ENCODE results near the gene RABL6. TPM values are rescaled to one million over a fixed set of nuclear protein-coding genes. Genes with fewer than 3 reads are reported as not detected.
"Not testable (repeated sequence)": the region's sequence is repeated elsewhere in the genome, so short reads cannot be mapped to it uniquely, and the experiment has no call there.

Gene RABL6
- total RNA-seq, 2 experiments from 2014 or later: 113 to 133 TPM

DNA sequence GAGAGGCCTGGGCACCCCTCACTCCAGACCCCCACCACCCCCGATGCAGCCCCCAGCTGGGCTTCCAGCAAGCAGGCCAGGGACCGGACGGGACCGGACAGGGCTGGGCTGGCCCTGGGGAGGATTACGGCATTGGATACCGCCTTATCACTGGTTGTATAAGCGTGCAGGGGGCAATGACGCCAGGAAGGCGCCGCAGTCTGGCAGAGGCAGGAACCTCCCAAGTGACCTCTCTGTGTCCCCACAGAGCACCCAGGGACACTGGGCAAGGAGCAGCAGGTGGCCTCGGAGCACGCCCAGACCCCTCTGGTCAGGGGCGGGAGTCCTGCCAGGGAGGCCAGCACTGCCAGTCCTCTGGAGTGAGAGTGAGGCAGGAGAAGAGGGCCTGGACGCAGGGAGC lies 42.7 kb upstream of the RABL6 start:
- Histone ChIP-seq H2AFZ (ENCODE audit: low read length) (no peak overlapping the region), H3K27ac (ENCODE audit: low read depth, low read length, poor library complexity, severe bottlenecking) (no peak overlapping the region), H3K9me2 (ENCODE audit: insufficient read depth, low read length) (no peaks in the 10 kb centered on the region), H3K4me3 (ENCODE audit: low read depth, low read length, poor library complexity, severe bottlenecking) (no peak overlapping the region), H3K79me2 (ENCODE audit: insufficient read depth, low read depth, low read length) (no peaks in the 10 kb centered on the region), H3K4me1 (ENCODE audit: insufficient read depth, low read length, poor library complexity, severe bottlenecking) (peaks cover 10% of the 10 kb centered on the region), H3K4me2 (ENCODE audit: low read length) (no peak overlapping the region), H3K36me3 (ENCODE audit: insufficient read depth, low read length) (no peaks in the 10 kb centered on the region), H4K20me1 (ENCODE audit: insufficient read depth, low read length) (no peaks in the 10 kb centered on the region), H3K9me3 (ENCODE audit: low read length) (no peaks in the 10 kb centered on the region)
- DNase-seq (ENCODE audit: low spot score): no peak
- POLR2A ChIA-PET: no interaction called here
- TF ChIP-seq EZH2phosphoT487 (IDR thresholded peaks at IDR 0.05; ENCODE audit: borderline replicate concordance, low read depth, low read length): no peak
- TF ChIP-seq, protein P1, sequence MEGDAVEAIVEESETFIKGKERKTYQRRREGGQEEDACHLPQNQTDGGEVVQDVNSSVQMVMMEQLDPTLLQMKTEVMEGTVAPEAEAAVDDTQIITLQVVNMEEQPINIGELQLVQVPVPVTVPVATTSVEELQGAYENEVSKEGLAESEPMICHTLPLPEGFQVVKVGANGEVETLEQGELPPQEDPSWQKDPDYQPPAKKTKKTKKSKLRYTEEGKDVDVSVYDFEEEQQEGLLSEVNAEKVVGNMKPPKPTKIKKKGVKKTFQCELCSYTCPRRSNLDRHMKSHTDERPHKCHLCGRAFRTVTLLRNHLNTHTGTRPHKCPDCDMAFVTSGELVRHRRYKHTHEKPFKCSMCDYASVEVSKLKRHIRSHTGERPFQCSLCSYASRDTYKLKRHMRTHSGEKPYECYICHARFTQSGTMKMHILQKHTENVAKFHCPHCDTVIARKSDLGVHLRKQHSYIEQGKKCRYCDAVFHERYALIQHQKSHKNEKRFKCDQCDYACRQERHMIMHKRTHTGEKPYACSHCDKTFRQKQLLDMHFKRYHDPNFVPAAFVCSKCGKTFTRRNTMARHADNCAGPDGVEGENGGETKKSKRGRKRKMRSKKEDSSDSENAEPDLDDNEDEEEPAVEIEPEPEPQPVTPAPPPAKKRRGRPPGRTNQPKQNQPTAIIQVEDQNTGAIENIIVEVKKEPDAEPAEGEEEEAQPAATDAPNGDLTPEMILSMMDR (conservative IDR thresholded peaks at IDR 0.05; ENCODE audit: low read length): no peak
- intact Hi-C loops (cut with micrococcal nuclease; ENCODE audit: unreplicated experiment): no loop called here
- no TSS peak for BruUV-seq (replicated peaks)
- CTCF ChIA-PET (ENCODE audit: unreplicated experiment): no interaction called here

DNA sequence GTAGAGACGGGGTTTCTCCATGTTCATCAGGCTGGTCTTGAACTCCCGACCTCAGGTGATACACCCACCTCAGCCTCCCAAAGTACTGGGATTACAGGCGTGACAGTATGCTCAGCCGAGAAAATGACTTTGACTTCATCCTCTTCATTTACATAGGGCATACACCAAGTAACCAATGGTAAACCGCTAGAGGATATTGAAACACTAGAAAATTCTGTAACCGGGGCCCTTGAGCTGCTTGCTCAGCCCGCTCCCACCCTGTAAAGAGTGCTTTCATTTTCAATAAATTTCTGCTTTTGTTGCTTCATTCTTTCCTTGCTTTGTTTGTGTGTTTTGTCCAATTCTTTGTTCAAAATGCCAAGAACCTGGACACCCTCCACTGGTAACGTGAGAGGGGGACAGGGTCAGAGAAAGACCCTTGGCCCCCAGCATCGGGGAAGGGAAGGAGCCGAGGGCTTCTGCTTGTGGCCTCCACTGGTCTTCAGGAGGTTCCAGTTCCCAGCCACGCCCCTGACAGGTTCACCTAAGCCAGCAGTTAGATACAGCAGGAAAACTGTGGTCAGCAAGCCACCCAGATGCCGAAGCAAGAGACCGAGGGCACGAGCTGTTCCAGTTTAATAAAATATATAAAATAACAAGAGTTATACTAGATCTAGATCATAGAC lies 41.9 kb upstream of the RABL6 start:
- peak overlapping the region; percentile 34; the same call in 1 of the 2 replicates for H3K4me2 ChIP-seq (ENCODE audit: low read length)
- H3K36me3 ChIP-seq (ENCODE audit: insufficient read depth, low read length); DNase-seq (ENCODE audit: low spot score); H3K79me2 ChIP-seq (ENCODE audit: insufficient read depth, low read depth, low read length); H3K9me2 ChIP-seq (ENCODE audit: insufficient read depth, low read length); H2AFZ ChIP-seq (ENCODE audit: low read length); H3K9me3 ChIP-seq (ENCODE audit: low read length); intact Hi-C loops (cut with micrococcal nuclease; ENCODE audit: unreplicated experiment); H3K27ac ChIP-seq (ENCODE audit: low read depth, low read length, poor library complexity, severe bottlenecking); H4K20me1 ChIP-seq (ENCODE audit: insufficient read depth, low read length); POLR2A ChIA-PET; BruUV-seq (replicated peaks): not testable (repeated sequence)
- CTCF ChIA-PET (ENCODE audit: unreplicated experiment): interaction anchor here (0.6 kb wide), 1 partner anchor 152 kb away, joined by 3 read pairs; no protein-coding TSS in a partner anchor
- peaks cover 10% of the 10 kb centered on the region for H3K4me1 ChIP-seq (ENCODE audit: insufficient read depth, low read length, poor library complexity, severe bottlenecking)
- H3K4me3 ChIP-seq (ENCODE audit: low read depth, low read length, poor library complexity, severe bottlenecking): peak overlapping the region; percentile 5

DNA sequence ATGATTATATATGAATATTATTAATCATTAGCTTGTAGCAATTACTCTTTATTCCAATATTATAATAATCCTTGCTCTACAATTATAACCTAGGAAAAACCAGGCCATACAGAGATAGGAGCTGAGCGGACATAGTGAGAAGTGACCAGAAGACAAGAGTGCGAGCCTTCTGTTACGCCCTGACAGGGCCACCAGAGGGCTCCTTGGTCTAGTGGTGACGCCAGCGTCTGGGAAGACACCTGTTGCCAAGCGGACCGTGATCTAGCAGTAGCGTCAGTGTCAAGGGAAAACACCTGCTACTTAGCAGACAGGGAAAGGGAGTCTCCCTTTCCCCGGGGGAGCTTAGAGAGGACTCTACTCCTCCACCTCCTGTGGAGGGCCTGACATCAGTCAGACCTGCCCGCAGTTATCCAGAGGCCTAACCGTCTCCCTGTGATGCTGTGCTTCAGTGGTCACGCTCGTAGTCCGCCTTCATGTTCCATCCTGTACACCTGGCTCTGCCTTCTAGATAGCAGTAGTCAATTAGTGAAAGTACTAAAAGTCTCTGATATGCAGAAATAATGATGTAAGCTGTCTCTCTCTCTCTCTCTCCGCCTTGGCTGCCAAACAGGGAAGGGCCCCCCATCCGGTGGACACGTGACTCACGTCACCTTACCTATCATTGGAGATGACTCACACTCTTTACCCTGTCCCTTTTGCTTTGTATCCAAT lies 41.2 kb upstream of the RABL6 start:
- POLR2A ChIA-PET; BruUV-seq (replicated peaks): not testable (repeated sequence)

More for the DNA sequence above, 41.2 kb upstream of the RABL6 start:
- TF ChIP-seq, protein P1 (conservative IDR thresholded peaks at IDR 0.05; ENCODE audit: low read length): 0 out of 2 replicates have a peak, but pooled peaks have one; percentile 42
- H3K79me2 ChIP-seq (ENCODE audit: insufficient read depth, low read depth, low read length); H3K36me3 ChIP-seq (ENCODE audit: insufficient read depth, low read length); H2AFZ ChIP-seq (ENCODE audit: low read length); intact Hi-C loops (cut with micrococcal nuclease; ENCODE audit: unreplicated experiment); H3K4me3 ChIP-seq (ENCODE audit: low read depth, low read length, poor library complexity, severe bottlenecking); H4K20me1 ChIP-seq (ENCODE audit: insufficient read depth, low read length); H3K27ac ChIP-seq (ENCODE audit: low read depth, low read length, poor library complexity, severe bottlenecking); H3K9me3 ChIP-seq (ENCODE audit: low read length); DNase-seq (ENCODE audit: low spot score); H3K9me2 ChIP-seq (ENCODE audit: insufficient read depth, low read length); H3K4me2 ChIP-seq (ENCODE audit: low read length): not testable (repeated sequence)
- H3K4me1 ChIP-seq (ENCODE audit: insufficient read depth, low read length, poor library complexity, severe bottlenecking): peaks cover 10% of the 10 kb centered on the region
- CTCF ChIA-PET (ENCODE audit: unreplicated experiment): interaction anchor here (0.6 kb wide), 1 partner anchor 153 kb away, joined by 3 read pairs; no protein-coding TSS in a partner anchor
